PC-3 (cell line): Measurements from ENCODE around the gene MCU. TPM values are rescaled to one million over a fixed set of nuclear protein-coding genes. Genes with fewer than 3 reads are reported as not detected.

Experiments used
- ATAC-seq: fragments of 200-7000 bp; cut with Tn5 transposase; 2 replicates; pipeline ENCODE4 v1.9.1; 2020; ENCODE audit warnings: mild to moderate bottlenecking, moderate library complexity
- BruUV-seq: library from RNA; stranded (reverse); fragments of 400-500 nt; replicated peaks from 2 replicates; lab custom pipeline; 2021; lab: Mats Ljungman, UMichigan
- CTCF ChIA-PET: fragments of 300-600 bp; sonication (Branson Sonifier 250); formaldehyde crosslinking; loops from one replicate; lab custom pipeline; 2022; ENCODE audit warnings: antibody characterized with exemption; lab: Charles Lee
- POLR2A ChIA-PET: fragments of 300-600 bp; sonication (Branson Sonifier 250); formaldehyde crosslinking; loops from one replicate; lab custom pipeline; 2022; ENCODE audit warnings: antibody characterized with exemption; ENCODE audit not compliant: unreplicated experiment; lab: Charles Lee
- DNase-seq: peaks from one replicate; pipeline ENCODE4 v3.0.0-alpha.2; 2015
- H2AFZ ChIP-seq: fragments of 300-600 bp; sonication (generic); 2 replicates; pipeline ENCODE4 v1.6.0; 2016; ENCODE audit warnings: antibody characterized with exemption, low read length
- H3F3A ChIP-seq: fragments of 300-600 bp; sonication (generic); one replicate; pipeline ENCODE4 v1.6.0; 2017; ENCODE audit warnings: antibody characterized with exemption, low read length, control low read depth, mild to moderate bottlenecking; ENCODE audit not compliant: unreplicated experiment
- H3K27ac ChIP-seq: fragments of 300-600 bp; sonication (generic); 2 replicates; pipeline ENCODE4 v1.5.1; 2016; ENCODE audit warnings: mild to moderate bottlenecking, low read length
- H3K27me3 ChIP-seq: fragments of 300-600 bp; sonication (generic); 2 replicates; pipeline ENCODE4 v1.6.1; 2016; ENCODE audit warnings: low read length, mixed read lengths
- H3K36me3 ChIP-seq: fragments of 300-600 bp; sonication (generic); 2 replicates; pipeline ENCODE4 v1.6.1; 2016; ENCODE audit warnings: low read depth, mixed run types, low read length, mixed read lengths
- H3K4me1 ChIP-seq: fragments of 300-600 bp; sonication (generic); 2 replicates; pipeline ENCODE4 v1.5.1; 2016; ENCODE audit warnings: low read length; ENCODE audit not compliant: insufficient read depth
- H3K4me2 ChIP-seq: fragments of 300-600 bp; sonication (generic); 2 replicates; pipeline ENCODE4 v1.6.0; 2016; ENCODE audit warnings: low read length
- H3K4me3 ChIP-seq: fragments of 300-600 bp; sonication (generic); 2 replicates; pipeline ENCODE4 v1.5.1; 2016; ENCODE audit warnings: mild to moderate bottlenecking, low read length, mixed read lengths
- H3K79me2 ChIP-seq: fragments of 300-600 bp; sonication (generic); 2 replicates; pipeline ENCODE4 v1.6.1; 2017; ENCODE audit warnings: low read length, mixed read lengths
- H3K9ac ChIP-seq: fragments of 300-600 bp; sonication (generic); 2 replicates; pipeline ENCODE4 v1.6.0; 2016; ENCODE audit warnings: mild to moderate bottlenecking, low read length
- H3K9me2 ChIP-seq: fragments of 300-600 bp; sonication (generic); replicated peaks from 2 replicates; pipeline ENCODE4 v1.6.1; 2016; ENCODE audit warnings: mixed run types, low read length, mixed read lengths
- H3K9me3 ChIP-seq: fragments of 300-600 bp; sonication (generic); 2 replicates; pipeline ENCODE4 v1.6.1; 2016; ENCODE audit warnings: low read length, mixed read lengths
- H4K20me1 ChIP-seq: fragments of 300-600 bp; sonication (generic); 2 replicates; pipeline ENCODE4 v1.6.1; 2016; ENCODE audit warnings: low read length, mixed read lengths
- EZH2 ChIP-seq: fragments of 300-600 bp; sonication (generic); IDR thresholded peaks from one replicate; pipeline ENCODE4 v1.6.1; 2017; ENCODE audit warnings: antibody characterized with exemption, mild to moderate bottlenecking, low read length; ENCODE audit not compliant: unreplicated experiment
- EZH2phosphoT487 ChIP-seq: fragments of 300-600 bp; sonication (generic); IDR thresholded peaks from 2 replicates; pipeline ENCODE4 v1.6.1; 2018; ENCODE audit warnings: mild to moderate bottlenecking, antibody characterized with exemption, low read length, borderline replicate concordance
- intact Hi-C: fragments of 100-400 bp; cut with micrococcal nuclease; formaldehyde crosslinking; loops from 2 replicates; pipeline ENCODE4 v1.9.0; 2023
- total RNA-seq: library from RNA; depleted of rRNA; stranded (reverse); fragments of >200 nt; gene quantifications from 2 replicates; pipeline ENCODE4 v1.2.3, GENCODE V29; 2014
- TF ChIP-seq, protein P1 (sequence below): fragments of 300-600 bp; sonication (generic); conservative IDR thresholded peaks from 2 replicates; pipeline ENCODE4 v1.5.1; 2017; ENCODE audit warnings: antibody characterized with exemption, low read depth, mild to moderate bottlenecking, low read length

Gene MCU
- total RNA-seq, 1 experiment from 2014 or later = 21.5 TPM

DNA sequence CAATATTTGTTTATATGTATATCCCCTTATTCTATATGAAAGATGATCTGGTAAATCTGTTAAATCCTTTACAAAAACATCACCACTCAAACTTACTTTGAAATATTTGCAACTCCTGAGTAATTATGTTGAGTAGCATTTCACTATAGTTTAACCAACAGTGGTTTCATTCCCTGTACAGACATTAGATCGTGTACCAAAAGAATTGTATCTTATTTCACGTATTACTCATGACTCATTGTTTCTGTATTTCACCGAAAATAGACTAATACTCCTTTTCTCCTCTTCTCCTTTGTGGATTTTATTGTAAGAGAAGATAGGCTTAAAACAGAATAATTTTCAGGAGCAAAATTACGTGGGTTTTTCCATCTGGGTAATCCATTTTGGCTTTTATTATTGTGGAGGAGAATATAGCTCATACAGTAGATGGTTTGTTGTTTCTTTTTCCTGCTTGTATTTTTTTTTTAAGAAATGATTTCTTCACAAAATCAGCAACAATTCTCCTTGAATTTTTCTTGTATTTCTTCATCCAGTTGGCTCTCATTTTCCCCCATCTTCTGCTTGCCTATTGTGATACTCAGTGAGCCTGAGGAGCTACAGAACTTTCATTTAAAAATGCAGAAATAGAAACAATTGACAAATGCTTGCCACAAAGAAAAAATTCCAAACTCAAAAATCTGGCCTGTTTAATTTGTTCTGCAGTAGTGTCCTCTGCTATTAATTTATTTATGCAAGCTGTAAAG, 111.0 kb downstream of the MCU start:
- Histone ChIP-seq H3K36me3 (no peaks in the 10 kb centered on the region), H3K9me3 (no peaks in the 10 kb centered on the region), H3K4me2 (peak overlapping the region; percentile 63), H3K4me3 (peak overlapping the region; percentile 32), H3K79me2 (no peaks in the 10 kb centered on the region), H3K27me3 (0 out of 2 replicates have a peak, but pooled peaks cover 2% of the 10 kb centered on the region), H3K9ac (no peak overlapping the region), H4K20me1 (no peaks in the 10 kb centered on the region), H3K27ac (peak overlapping the region; percentile 0; the same call in 1 of the 2 replicates), H3K9me2 (no peaks in the 10 kb centered on the region), H3K4me1 (peaks cover 33% of the 10 kb centered on the region), H2AFZ (peak overlapping the region; percentile 20), H3F3A (no peaks in the 10 kb centered on the region)
- POLR2A ChIA-PET = interaction anchor here (0.6 kb wide), 1 partner anchor 44 kb away, joined by 5 read pairs; no protein-coding TSS in a partner anchor
- BruUV-seq = no TSS peak
- intact Hi-C loops = no loop called here
- ATAC-seq = peak; percentile 91
- CTCF ChIA-PET = interaction anchor here (0.6 to 0.7 kb wide), 3 partner anchors 8 to 409 kb away, joined by 3 to 7 read pairs (median 5); no protein-coding TSS in a partner anchor
- peak; percentile 86 for DNase-seq
- TF ChIP-seq EZH2phosphoT487 (no peak), EZH2 (no peak)
- TF ChIP-seq, protein P1, sequence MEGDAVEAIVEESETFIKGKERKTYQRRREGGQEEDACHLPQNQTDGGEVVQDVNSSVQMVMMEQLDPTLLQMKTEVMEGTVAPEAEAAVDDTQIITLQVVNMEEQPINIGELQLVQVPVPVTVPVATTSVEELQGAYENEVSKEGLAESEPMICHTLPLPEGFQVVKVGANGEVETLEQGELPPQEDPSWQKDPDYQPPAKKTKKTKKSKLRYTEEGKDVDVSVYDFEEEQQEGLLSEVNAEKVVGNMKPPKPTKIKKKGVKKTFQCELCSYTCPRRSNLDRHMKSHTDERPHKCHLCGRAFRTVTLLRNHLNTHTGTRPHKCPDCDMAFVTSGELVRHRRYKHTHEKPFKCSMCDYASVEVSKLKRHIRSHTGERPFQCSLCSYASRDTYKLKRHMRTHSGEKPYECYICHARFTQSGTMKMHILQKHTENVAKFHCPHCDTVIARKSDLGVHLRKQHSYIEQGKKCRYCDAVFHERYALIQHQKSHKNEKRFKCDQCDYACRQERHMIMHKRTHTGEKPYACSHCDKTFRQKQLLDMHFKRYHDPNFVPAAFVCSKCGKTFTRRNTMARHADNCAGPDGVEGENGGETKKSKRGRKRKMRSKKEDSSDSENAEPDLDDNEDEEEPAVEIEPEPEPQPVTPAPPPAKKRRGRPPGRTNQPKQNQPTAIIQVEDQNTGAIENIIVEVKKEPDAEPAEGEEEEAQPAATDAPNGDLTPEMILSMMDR = no peak

DNA sequence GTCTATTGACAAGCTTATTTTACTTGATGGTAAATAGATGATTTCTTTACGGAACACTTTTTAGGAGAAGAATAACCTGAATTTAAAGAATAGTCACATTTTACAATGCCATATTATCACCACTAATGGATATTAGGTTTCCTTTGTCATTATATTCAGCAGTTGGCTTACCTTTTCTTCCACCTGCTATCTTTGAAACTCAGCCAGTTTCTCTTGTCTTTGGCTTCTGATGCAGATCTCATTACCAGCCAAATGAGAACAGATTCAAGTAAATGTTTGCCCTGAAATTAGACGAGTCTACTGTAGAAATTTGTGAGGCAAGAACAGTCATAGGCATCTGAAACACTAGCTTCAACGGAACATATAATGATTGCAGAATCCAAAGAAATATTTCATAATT, 116.1 kb downstream of the MCU start:
- H3K79me2 ChIP-seq = no peaks in the 10 kb centered on the region
- H4K20me1 ChIP-seq = no peaks in the 10 kb centered on the region
- no peak for DNase-seq
- no peak overlapping the region for H2AFZ ChIP-seq
- ATAC-seq = no peak
- TF ChIP-seq EZH2 = no peak
- TF ChIP-seq EZH2phosphoT487 = no peak
- TF ChIP-seq, protein P1 = no peak
- 0 out of 2 replicates have a peak, but pooled peaks cover 2% of the 10 kb centered on the region for H3K27me3 ChIP-seq
- peaks cover 28% of the 10 kb centered on the region for H3K4me1 ChIP-seq
- H3K9ac ChIP-seq = no peak overlapping the region
- H3F3A ChIP-seq = peaks cover 8% of the 10 kb centered on the region
- no peaks in the 10 kb centered on the region for H3K9me3 ChIP-seq
- intact Hi-C loops = no loop called here
- H3K36me3 ChIP-seq = no peaks in the 10 kb centered on the region
- no peak overlapping the region for H3K4me3 ChIP-seq
- no TSS peak for BruUV-seq
- no peak overlapping the region for H3K4me2 ChIP-seq
- POLR2A ChIA-PET = interaction anchor here (0.6 kb wide), 1 partner anchor 44 kb away, joined by 4 read pairs; no protein-coding TSS in a partner anchor
- CTCF ChIA-PET = no interaction called here
- H3K9me2 ChIP-seq = 0 out of 2 replicates have a peak, but pooled peaks cover 3% of the 10 kb centered on the region
- H3K27ac ChIP-seq = no peak overlapping the region

DNA sequence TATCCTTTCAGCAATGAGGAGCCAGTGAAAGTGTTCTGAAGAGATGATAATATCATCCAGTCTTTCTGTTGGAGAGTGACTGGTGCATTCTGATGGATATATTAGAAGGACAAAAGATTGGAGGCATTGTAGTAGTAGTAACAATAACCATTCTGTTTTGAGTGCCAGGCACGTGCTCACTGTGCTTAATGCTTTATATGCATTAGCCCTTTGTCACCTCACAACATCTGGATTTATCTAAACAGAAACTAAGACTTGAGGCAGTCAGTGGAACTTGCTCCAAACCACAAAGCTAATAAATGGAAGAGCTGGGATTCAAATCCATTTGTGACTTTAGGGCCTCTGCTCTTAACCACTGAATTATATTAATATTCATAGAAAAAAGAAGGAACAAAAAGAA, 117.1 kb downstream of the MCU start:
- Histone ChIP-seq H4K20me1 (no peaks in the 10 kb centered on the region), H3K9me2 (0 out of 2 replicates have a peak, but pooled peaks cover 3% of the 10 kb centered on the region), H3K4me3 (no peak overlapping the region), H3K9ac (no peak overlapping the region), H3K4me1 (peaks cover 32% of the 10 kb centered on the region), H3K36me3 (no peaks in the 10 kb centered on the region), H2AFZ (no peak overlapping the region), H3F3A (peaks cover 10% of the 10 kb centered on the region), H3K4me2 (no peak overlapping the region), H3K27me3 (0 out of 2 replicates have a peak, but pooled peaks cover 2% of the 10 kb centered on the region), H3K79me2 (no peaks in the 10 kb centered on the region), H3K27ac (no peak overlapping the region), H3K9me3 (no peaks in the 10 kb centered on the region)
- CTCF ChIA-PET = no interaction called here
- BruUV-seq = no TSS peak
- TF ChIP-seq EZH2 = no peak
- TF ChIP-seq, protein P1 = no peak
- no peak for TF ChIP-seq EZH2phosphoT487
- no peak for DNase-seq
- intact Hi-C loops = no loop called here
- no peak for ATAC-seq
- POLR2A ChIA-PET = no interaction called here
